Gastroesophageal sphincter (tissue), 3 donors: ENCODE results near the gene SLC39A5.

ENCODE experiments used
- CTCF ChIP-seq, 4 experiments: fragments of 200-600 bp in 2 of 4; fragments of 450-650 bp in 2 of 4; sonication (generic) in 1 of 4; IDR thresholded peaks; one replicate each; pipeline ENCODE4 v1.5.1; 2017 to 2019; ENCODE audit warnings: antibody characterized with exemption in 4 of 4, mild to moderate bottlenecking in 2 of 4, moderate library complexity in 2 of 4
- EP300 ChIP-seq: sonication (generic); formaldehyde crosslinking; IDR thresholded peaks from one replicate; pipeline ENCODE4 v1.6.1; 2017; ENCODE audit warnings: antibody characterized with exemption, mild to moderate bottlenecking
- POLR2A ChIP-seq, 2 donors: fragments of 450-650 bp; IDR thresholded peaks; one replicate each; pipeline ENCODE4 v1.6.1; 2017; ENCODE audit warnings: antibody characterized with exemption in 2 of 2, mild to moderate bottlenecking in 2 of 2, moderate library complexity in 1 of 2
- POLR2AphosphoS5 ChIP-seq: sonication (generic); formaldehyde crosslinking; IDR thresholded peaks from one replicate; pipeline ENCODE4 v1.6.1; 2017; ENCODE audit warnings: antibody characterized with exemption

- TF ChIP-seq CTCF (IDR thresholded peaks at IDR 0.05) (peak; percentile 29 to 77 (median 69)), POLR2A (IDR thresholded peaks at IDR 0.05) (no peak), POLR2AphosphoS5 (no peak), EP300 (no peak)
Observed at GRCh38 chr12:56206452-56207166, 23.2 kb upstream of the SLC39A5 start.
